Left forelimb (tissue), 1 donor: ENCODE results near the gene HVCN1.
"Not testable (repeated sequence)": the region's sequence is repeated elsewhere in the genome, so short reads cannot be mapped to it uniquely, and the experiment has no call there.

Experiments used
- DNase-seq: peaks from one replicate; pipeline ENCODE4 v3.0.0-alpha.2; 2018; ENCODE audit warnings: low spot score

HVCN1 gene

GRCh38 chr12:110688446-110689280 is at the start of gene HVCN1:
Gene HVCN1, minus strand, starts transcription at chr12:110689115. Its CDS starts 5,870 bp downstream, at chr12:110683245.
- DNase-seq: peak; percentile 80

GRCh38 chr12:110737532-110737931 is 48.6 kb upstream of the HVCN1 start:
- peak; percentile 6 for DNase-seq

- DNase-seq: not testable (repeated sequence)
These were observed 48.1 kb upstream of the HVCN1 start for GRCh38 chr12:110737016-110737415.

- DNase-seq: peak; percentile 1
These were observed 45.0 kb upstream of the HVCN1 start for GRCh38 chr12:110733900-110734299.

- DNase-seq: no peak
These were observed 44.3 kb upstream of the HVCN1 start for GRCh38 chr12:110733089-110733715.

GRCh38 chr12:110732572-110732971 is 43.7 kb upstream of the HVCN1 start:
- DNase-seq: no peak

GRCh38 chr12:110731479-110731878 is 42.6 kb upstream of the HVCN1 start:
- DNase-seq: no peak

- DNase-seq: peak; percentile 4
These were observed 39.7 kb upstream of the HVCN1 start for GRCh38 chr12:110728628-110729027.

GRCh38 chr12:110726708-110727369 is 37.9 kb upstream of the HVCN1 start:
- DNase-seq: no peak

GRCh38 chr12:110726028-110726427 is 37.1 kb upstream of the HVCN1 start:
- DNase-seq: no peak

GRCh38 chr12:110725267-110725666 is 36.4 kb upstream of the HVCN1 start:
- DNase-seq: no peak

GRCh38 chr12:110722892-110723291 is 34.0 kb upstream of the HVCN1 start:
- not testable (repeated sequence) for DNase-seq

GRCh38 chr12:110721570-110721969 is 32.7 kb upstream of the HVCN1 start:
- DNase-seq: no peak

GRCh38 chr12:110720516-110720915 is 31.6 kb upstream of the HVCN1 start:
- no peak for DNase-seq

- DNase-seq: no peak
These were observed 29.4 kb upstream of the HVCN1 start for GRCh38 chr12:110718222-110718908.

- no peak for DNase-seq
These were observed 28.1 kb upstream of the HVCN1 start for GRCh38 chr12:110717037-110717436.

- no peak for DNase-seq
These were observed 20.0 kb upstream of the HVCN1 start for GRCh38 chr12:110708917-110709316.

GRCh38 chr12:110705309-110705708 is 16.4 kb upstream of the HVCN1 start:
- DNase-seq: no peak

- no peak for DNase-seq
These were observed 15.8 kb upstream of the HVCN1 start for GRCh38 chr12:110704750-110705149.

GRCh38 chr12:110704231-110704630 is 15.3 kb upstream of the HVCN1 start:
- no peak for DNase-seq

GRCh38 chr12:110702081-110702480 is 13.2 kb upstream of the HVCN1 start:
- DNase-seq: no peak
